HG03520 (cell line): Measurements from ENCODE around the gene GNA14.
"Not testable (repeated sequence)": the region's sequence is repeated elsewhere in the genome, so short reads cannot be mapped to it uniquely, and the experiment has no call there.

Source experiments
- ATAC-seq: cut with Tn5 transposase; IDR thresholded peaks from one replicate; pipeline ENCODE4 v1.9.1; 2021; ENCODE audit warnings: mild to moderate bottlenecking, moderate library complexity; ENCODE audit not compliant: unreplicated experiment

Gene GNA14

GRCh38 chr9:77455312-77455927 lies 192.7 kb downstream of the GNA14 start:
- peak; percentile 39 for ATAC-seq

GRCh38 chr9:77454663-77455062 lies 193.5 kb downstream of the GNA14 start:
- no peak for ATAC-seq

GRCh38 chr9:77453825-77454647 lies 194.1 kb downstream of the GNA14 start:
- ATAC-seq: no peak

GRCh38 chr9:77451507-77451906 lies 196.6 kb downstream of the GNA14 start:
- ATAC-seq: no peak

GRCh38 chr9:77450085-77450475 lies 198.0 kb downstream of the GNA14 start:
- no peak for ATAC-seq

GRCh38 chr9:77449240-77450084 lies 198.7 kb downstream of the GNA14 start:
- ATAC-seq: no peak

- no peak for ATAC-seq
Measured at GRCh38 chr9:77447646-77448045, 200.5 kb downstream of the GNA14 start.

- no peak for ATAC-seq
Measured at GRCh38 chr9:77442436-77442835, 205.7 kb downstream of the GNA14 start.

- ATAC-seq: not testable (repeated sequence)
Measured at GRCh38 chr9:77441124-77441523, 207.0 kb downstream of the GNA14 start.

- ATAC-seq: no peak
Measured at GRCh38 chr9:77440057-77440456, 208.1 kb downstream of the GNA14 start.

GRCh38 chr9:77438653-77439052 lies 209.5 kb downstream of the GNA14 start:
- ATAC-seq: no peak

GRCh38 chr9:77435688-77436087 lies 212.4 kb downstream of the GNA14 start:
- ATAC-seq: no peak

GRCh38 chr9:77435277-77435676 lies 212.8 kb downstream of the GNA14 start:
- no peak for ATAC-seq

GRCh38 chr9:77433675-77434445 lies 214.3 kb downstream of the GNA14 start:
- peak; percentile 81 for ATAC-seq

GRCh38 chr9:77432053-77432452 lies 216.1 kb downstream of the GNA14 start:
- ATAC-seq: no peak

- no peak for ATAC-seq
Measured at GRCh38 chr9:77429928-77430327, 218.2 kb downstream of the GNA14 start.

- no peak for ATAC-seq
Measured at GRCh38 chr9:77427256-77427927, 220.7 kb downstream of the GNA14 start.

- ATAC-seq: no peak
Measured at GRCh38 chr9:77426712-77427111, 221.4 kb downstream of the GNA14 start.

- no peak for ATAC-seq
Measured at GRCh38 chr9:77424993-77425392, 223.1 kb downstream of the GNA14 start.

- ATAC-seq: no peak
Measured at GRCh38 chr9:77423841-77424240, 224.3 kb downstream of the GNA14 start.
